Fibroblast of upper back skin (primary cell): ENCODE results near the gene TRIO.

Source experiments
- DNase-seq: peaks from one replicate; pipeline ENCODE4 v3.0.0-alpha.2; 2013

The TRIO gene

DNA sequence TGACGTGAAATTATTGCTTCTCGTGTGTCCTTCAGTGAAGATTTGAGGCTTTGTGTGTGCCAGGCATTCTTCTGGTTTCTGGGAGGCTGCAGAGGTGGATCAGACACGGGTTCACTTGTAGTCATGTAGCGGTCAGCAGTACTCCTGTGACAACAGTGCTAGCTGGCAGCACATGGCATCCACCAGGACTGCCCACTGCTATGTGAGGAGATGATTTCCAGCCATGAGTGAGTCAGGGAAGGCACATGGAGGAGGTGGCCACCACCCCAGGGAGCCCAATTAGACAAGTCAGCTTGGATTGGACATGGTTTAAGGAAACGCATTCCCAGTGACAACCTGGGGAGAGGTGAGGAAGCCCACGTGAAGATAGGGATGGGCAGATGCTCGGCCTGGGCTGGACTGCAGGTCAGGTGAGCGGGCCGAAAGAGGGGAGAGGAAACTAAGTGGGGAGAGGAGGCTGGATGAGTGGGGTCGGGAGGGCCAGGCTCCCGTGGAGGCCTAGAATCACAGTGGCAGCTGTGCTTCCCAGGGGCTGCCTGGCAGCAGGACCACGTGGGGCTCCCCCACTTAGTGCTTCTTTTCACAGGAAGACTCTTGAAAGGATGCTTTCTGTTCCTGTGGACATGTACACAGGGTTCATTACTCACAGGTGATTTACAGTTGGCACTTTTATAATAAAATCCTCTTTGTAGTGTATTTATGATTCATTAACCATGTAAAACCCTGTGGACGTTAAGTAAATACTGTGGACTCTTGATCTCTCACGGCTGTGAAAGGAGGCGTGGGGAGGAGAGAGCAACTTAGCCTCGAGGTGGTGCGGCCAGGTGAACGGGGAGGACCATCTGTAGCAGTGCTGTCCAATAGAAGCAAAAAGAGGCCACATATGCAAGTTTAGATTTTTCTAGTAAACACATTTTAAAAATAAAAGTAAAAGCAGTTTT is 358.5 kb downstream of the TRIO start:
- no peak for DNase-seq

DNA sequence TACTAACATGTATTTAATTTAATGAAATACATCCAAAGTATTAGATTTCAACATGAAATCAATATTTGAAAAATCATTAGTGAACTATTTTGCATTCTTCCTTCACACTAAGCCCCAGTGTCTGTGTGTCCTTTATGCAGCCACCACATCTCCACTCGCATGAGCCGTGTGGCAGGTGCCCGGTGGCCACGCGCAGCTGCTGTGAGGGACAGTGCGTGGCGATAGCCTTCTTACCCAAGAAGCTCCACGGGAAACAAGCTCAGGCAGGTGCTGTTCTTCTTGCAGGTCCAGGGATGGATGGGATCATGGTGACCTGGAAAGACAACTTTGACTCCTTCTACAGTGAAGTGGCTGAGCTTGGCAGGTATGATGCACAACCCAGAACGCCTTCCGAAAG is 359.1 kb downstream of the TRIO start:
- DNase-seq: no peak

DNA sequence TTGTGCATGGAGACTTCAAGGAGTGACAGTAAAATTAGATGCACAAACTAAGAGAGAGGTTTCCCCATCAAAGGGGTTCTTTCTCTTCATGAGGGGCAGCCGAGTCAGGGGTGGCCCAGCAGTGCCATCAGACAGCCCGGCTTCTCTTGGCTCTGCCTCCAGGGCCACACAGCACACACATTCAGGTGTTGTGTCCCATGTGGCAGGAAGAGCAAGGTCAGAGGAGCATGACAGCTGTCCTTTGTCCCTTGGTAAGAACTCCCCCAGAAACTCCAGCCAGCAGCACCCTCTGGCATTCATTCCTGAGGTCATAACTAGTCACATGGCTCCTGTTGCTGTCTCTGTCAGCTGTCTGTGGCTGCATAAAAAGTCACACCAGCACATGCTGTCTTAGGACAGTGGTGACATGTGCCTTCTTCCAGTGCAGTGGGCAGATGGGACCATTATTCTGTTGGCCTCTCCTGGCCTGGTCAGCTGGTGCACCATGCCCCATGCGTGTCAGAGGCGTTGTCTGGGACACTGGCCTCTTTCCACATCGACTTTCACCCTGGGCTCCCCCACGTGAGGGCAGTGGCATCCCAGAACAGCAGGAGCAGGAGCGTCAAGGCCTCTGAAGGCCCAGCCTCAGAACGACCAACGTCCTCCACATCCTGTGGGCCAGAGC is 360.0 kb downstream of the TRIO start:
- DNase-seq: no peak

DNA sequence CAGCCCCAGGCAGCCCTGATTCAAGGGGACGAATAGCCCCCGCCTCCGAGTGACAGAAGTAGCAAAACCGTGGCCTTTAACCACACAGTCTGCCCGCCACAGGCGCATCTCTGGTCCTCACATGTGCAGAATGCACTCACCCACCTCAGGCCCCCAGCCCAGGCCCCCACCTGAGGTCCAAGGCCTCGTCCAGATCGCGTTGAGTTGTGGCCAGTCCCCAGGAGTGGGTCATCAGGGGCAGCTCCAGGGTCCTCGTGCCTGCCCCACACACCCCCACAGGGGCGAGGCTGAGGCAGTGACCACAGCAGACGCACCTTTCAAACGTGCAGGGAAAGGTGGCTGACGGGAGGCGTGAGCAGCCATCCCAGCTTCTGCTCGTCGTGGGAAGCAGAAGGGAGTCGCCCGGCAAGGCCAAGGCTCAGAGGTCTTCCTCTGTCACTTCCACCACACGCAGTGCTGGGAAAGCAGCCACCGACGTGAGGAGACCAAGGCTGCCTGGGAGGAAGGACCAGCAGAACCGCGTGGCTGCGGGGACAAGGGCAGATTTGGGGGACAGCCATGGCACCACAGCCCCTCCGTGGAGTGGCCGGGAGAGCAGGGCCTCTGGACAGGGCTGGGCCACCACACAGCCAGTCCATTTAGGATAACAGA is 360.7 kb downstream of the TRIO start:
- no peak for DNase-seq

DNA sequence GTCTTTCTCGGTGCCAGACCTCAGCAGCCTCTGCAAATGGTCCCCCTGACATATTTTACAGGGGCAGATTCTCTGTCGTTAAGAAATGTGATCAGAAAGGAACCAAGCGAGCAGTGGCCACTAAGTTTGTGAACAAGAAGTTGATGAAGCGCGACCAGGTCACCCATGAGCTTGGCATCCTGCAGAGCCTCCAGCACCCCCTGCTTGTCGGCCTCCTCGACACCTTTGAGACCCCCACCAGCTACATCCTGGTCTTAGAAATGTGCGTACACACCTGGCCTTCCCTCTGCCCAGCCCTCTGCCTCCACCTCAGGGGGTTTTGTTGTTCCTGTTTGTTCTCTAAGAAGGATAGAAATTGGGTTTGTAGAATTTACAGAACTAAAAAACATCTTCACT is 361.2 kb downstream of the TRIO start:
- no peak for DNase-seq

DNA sequence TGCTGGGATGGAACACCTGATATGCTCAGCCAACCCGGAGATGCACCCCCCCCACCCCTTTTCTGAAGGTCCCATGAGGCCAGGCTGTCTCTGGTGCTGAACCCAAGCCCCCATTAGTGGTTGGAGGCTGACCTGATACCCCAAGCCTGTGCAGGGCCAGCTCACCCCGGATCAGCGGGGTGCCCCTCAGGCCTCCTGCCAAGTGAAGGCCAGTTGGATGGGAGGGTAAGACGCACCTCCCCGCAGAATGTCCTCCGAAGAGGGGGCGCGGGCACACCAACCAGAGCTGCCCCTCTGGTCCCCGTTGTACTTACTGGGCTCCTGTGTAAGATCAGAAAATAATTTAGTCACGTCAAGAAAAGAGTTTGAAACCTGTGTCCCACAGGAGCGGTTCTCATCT is 361.7 kb downstream of the TRIO start:
- no peak for DNase-seq

DNA sequence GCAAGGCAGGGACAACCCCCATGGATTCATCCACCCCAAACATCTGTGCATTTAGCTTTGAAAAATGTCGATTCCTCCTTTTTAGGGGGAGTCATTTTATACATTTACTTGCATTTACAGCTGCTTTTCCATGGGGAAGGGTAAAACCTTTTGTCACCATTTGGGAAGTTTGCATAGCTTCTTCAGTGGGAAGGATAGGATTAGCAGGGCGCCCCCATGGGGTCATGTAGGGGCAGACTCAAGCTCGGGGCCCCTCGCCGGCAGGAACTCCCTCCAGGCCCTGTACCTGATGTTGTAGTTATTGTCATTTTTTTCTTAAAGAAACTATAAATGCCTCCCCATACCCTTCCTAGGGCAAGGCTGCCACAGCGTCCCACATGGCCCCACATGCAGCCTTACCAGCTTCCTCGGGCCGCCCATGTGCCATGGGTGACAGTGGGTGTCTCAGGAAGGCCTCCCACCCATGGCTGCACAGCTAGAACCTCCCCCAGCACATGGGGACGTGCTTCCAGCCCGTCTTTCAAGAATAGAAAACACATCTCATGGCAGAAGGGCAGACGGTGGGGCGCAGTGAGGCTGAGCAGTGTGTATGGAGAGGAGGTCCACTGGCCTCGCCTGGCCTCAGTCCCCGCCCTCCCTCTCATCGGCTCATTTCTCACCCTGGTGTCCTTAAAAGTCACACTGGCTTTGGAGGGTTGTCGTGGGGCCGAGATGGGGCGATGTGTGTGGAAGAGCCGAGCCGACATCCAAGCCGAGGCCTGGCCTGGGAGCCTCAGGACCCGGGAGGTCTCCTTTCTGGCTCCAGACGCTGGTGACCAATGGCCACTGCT is 362.4 kb downstream of the TRIO start:
- DNase-seq: no peak

DNA sequence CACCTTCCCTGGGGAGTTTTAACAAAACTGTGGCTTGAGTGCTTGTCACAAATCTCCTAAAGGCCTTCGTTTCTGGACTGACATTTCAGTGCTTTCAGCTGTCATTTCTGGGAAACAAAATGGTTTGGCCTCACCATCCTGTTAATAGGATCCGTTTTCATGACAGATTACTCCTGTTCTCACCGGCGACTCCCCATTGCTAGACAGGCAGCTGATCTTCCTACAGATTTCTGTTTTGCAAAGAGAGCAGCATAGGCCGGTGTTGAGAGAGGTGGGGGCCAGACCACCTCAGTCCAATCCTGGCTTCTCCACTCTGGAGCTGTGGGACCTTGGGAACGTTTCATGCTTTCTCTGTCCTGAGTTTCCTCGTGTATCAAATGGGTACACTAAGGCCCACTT is 363.0 kb downstream of the TRIO start:
- DNase-seq: no peak

DNA sequence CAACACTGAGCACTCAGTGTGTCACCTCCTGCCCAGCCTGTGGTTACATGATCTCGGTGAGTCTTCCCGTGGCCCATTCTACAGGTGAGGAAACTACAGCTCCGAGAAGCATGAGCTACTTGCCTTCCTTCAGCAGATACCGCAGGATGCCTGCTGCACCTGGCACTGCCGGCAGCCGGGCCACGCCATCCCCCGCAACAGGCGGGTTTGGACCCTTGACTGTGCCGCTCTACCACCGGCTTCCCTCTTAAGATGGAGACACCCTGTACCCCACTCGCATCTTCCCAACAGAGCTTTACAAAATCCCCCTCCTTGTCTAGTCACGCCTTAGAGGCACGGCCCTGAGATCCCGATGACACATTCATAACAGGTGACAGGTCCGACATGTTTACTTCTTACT is 363.5 kb downstream of the TRIO start:
- DNase-seq: no peak

DNA sequence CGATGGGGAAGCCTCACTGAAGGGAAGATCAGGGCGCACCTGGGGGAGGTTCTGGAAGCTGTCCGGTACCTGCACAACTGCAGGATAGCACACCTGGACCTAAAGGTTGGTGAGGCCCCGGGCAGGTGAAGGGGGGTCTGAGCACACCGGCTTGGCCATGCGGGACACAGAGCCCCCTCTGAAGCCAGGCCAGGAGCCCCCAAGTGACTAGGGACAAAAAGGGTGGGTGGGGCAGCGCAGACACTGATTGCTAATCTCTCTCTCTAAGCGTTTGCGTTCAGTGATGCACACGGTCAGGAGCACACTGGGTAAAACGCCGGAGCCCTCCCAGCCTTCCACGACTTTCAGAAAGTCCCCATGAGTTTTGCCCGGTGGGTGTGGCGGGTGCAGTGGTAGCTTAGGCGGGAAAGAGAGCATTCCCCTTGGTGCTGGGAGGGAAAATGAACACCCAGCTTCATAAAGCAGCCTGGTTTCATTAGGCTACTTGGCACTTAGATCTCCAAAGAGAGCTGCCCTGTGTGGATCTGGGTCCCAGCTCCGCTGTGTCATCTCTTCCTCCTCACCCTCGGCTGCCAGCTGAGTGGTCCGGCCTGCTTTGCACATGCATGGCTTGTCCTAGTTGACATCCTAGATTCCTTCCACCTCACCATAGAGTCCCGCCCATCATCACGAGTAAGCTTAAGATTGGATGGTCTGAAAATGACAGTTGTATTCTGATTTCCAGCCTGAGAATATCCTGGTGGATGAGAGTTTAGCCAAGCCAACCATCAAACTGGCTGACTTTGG is 364.2 kb downstream of the TRIO start:
- DNase-seq: no peak

DNA sequence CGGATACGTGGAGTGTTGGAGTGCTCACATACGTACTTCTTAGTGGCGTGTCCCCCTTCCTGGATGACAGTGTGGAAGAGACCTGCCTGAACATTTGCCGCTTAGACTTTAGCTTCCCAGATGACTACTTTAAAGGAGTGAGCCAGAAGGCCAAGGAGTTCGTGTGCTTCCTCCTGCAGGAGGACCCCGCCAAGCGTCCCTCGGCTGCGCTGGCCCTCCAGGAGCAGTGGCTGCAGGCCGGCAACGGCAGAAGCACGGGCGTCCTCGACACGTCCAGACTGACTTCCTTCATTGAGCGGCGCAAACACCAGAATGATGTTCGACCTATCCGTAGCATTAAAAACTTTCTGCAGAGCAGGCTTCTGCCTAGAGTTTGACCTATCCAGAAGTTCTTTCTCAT is 364.9 kb downstream of the TRIO start:
- DNase-seq: no peak

DNA sequence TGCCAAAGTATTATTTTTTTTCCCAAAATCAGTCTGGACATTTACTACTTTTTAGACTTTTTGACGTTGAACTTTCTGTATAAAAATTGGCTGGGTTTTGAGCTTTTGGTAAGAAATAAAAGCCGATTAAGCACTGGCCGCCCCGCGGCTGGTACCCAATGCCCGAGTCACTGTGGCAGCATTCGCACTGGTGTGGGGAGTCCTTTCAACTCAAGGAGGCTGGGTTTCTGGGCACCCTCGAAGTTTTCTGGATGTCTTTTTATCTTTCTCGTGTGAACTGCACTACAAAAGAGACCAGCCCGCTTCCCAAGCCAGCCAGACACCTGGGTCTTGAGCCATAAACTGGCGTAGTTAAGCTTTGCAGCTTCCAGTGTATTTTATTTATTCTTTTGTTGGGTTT is 366.4 kb downstream of the TRIO start:
- no peak for DNase-seq

DNA sequence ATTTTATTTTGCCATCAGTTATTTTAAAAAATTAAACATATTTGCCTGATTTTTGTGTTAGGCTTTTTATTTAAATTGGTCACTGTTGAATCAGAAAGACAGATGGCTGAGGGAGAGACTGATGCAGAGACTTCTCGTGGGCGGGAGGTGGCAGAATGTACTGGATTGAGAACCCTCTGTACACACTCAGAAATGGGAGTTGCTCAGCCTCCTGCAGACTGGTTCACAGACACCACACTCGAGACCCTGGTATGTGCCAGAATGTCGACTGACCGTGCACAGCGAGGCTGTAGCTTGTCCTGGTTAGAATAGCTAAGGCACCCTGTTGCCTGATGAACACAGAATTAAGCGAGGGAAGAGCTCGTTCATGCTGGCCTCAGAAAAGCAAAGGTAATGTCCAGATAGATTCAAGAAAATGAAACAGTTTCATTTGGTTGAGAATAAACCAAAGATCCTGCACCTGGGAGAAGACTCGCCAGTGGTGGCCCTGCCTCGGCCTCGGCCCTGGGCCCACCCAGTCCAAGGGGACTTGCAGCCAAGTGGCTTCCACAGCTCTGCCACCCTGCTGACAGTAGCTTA is 367.1 kb downstream of the TRIO start:
- DNase-seq: no peak

DNA sequence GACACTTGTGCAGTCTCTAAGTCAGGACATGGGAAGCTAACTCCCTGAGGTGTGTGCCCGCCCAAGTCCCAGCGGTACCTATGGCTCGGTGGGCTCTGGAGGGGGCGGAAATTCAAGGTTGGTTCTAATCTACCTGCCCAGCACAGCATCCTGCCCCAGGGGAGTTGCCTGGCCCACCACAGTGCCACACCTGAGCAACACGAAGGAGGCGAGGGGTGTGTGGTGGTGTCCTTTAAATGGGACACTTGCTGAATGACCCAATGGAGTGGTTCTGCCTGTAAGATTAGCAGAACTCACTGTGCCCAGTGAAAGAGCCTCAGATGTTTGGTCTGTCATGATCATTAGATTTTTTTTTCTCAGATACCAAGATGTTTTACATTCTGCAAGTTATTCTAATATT is 367.7 kb downstream of the TRIO start:
- no peak for DNase-seq

DNA sequence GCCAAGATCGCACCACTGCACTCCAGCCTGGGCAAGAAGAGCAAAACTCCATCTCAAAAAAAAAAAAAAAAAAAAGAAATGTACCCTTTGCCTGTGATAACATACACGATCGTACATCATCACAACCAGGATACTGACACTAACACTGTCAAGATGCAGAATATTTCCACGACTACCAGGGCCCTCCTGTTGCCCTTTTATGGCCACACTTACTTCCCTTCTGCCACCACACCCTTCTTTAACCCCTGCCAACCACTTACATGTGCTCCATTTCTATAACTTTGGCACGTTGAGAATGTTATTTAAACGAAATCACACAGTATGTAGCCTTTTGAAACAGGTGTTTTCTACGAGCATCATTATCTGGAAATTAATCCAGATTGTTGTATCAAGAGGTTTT is 369.4 kb downstream of the TRIO start:
- DNase-seq: no peak

DNA sequence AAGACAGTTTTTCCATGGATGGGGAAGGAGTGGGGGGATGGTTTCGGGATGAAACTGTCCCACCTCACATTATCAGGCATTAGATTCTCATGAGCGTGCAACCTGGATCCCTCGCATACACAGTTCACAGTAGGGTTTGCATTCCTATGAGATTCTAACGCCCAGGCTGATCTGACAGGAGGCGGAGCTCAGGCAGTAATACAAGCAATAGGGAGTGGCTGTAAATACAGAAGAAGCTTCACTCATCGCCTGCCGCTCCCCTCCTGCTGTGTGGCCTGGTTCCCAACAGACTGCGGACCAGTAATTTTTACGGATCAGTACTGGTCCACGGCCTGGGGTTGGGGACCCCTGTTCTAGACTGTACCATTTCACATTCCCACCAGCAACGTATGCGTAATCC is 370.1 kb downstream of the TRIO start:
- no peak for DNase-seq

DNA sequence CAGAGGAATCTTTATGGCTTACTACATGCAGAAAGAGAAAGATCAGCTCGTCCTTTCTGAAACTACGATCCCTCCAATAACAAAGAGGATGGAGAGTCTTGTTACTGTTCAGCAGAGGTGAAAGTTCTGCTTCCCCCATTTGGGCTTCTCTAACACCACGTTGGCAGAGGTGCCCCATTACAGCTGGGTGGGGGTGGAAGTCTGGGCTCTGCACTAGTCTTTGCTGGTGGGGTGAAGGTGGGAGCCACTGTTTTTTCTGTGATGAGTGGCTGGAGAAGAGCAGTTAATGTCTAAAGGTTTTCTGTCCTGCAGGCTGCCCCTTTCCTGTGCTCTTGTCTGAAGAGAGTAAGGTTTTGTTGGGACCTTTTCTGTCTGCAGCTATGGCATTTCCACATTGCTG is 373.8 kb downstream of the TRIO start:
- DNase-seq: no peak

DNA sequence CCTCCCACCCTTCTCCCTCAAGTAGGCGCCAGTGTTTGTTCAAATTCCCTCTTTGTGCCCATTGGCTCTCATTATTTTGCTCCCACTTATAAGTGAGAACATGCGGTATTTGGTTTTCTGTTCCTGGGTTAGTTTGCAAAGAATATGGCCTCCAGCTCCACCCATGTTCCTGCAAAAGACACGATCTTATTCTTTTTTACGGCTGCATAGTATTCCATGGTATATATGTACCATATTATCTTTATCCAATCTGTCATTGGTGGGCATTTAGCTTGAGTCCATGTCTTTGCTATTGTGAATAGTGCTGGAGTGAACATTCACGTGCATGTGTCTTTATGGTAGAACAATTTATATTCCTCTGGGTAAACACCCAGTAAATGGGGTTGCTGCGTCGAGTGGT is 375.5 kb downstream of the TRIO start:
- DNase-seq: no peak

DNA sequence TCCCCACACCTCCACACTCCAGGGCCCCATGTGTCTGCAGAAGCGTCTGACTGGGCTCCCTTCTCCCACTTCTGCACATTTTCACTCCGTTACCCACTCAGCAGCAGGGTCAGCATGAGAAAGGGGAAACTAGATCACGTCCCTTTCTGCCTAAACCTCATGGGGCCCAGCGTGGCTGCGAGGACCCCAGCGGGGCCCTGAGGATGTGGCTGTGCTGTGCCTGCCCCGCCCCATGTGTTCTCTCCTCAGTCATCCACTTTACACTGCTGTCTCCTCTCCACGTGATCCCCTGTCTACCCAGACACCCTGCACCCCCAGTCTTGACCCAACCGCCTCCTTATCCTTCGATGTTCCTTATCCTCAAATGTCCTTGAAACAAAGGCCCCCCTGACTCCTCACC is 378.6 kb downstream of the TRIO start:
- no peak for DNase-seq

DNA sequence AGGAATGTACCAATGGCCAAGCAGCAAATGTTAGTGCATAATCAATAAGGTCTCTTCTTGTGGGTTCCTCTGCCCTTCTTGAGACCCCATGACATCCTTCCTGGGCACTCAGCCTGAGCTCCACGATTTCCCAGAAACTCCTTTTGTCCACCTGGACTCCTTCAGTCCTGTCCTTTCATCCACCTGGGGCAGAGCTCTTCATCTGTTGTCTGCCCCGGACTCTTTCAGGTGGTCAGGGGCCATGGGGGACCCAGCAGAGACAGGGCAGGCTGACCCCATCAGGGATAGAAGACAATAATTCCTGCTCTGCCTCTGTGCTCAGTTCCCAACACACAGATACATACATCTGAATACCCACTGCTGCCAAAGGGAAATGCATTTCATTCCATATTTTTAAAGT is 379.6 kb downstream of the TRIO start:
- no peak for DNase-seq

DNA sequence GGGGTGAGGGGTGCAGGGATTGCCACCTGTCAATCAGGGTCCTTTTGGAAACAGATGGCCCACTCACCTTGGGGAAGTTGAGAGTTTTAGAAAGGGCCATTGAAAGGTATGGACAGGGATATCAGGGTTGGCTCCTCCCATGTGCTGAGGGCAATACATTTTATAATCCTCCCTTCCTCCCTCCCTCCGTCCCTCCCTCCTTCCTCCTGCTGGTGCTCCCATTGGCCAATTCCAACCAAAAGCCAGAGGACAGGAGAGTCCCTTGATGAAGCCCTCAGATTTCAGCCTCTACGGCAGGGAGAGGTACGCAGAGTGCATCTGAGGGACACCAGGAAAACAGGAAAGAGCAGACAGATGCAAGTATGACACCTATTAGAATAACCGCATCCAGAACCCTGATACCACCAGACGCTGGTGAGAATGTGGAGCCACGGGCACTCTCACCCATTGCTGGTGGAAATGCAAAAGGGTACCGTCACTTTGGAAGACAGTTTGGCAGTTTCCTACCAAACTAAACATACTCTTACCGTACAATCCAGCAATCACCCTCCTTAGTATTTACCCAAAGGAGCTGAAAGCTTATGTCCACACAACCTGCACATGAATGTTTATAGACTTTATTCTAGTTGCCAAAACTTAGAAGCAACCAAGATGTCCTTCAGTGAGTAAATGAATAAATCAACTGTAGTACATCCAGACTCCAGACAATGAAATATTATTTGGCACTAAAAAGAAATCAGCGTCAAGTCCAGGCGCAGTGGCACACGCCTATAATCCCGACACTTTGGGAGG is 380.3 kb downstream of the TRIO start:
- DNase-seq: no peak
